Aorta (tissue), 5 donors: ENCODE measurements around the gene ATG16L1. TPM values are rescaled to one million over a fixed set of nuclear protein-coding genes. Genes with fewer than 3 reads are reported as not detected.

Source experiments
- ATAC-seq: fragments of 200-7000 bp; cut with Tn5 transposase; one replicate; pipeline ENCODE4 v1.9.1; 2022; ENCODE audit warnings: moderate library complexity; ENCODE audit not compliant: low FRiP score
- DNase-seq, 2 donors: peaks; one replicate each; pipeline ENCODE4 v3.0.0-alpha.2; 2020
- H3K27ac ChIP-seq, 2 donors: one replicate each; pipeline ENCODE4 v1.5.1; 2013; ENCODE audit warnings: low read length in 2 of 2, mild to moderate bottlenecking in 2 of 2, moderate library complexity in 2 of 2, control low read depth in 1 of 2, inconsistent platforms in 1 of 2, low read depth in 1 of 2
- H3K27me3 ChIP-seq, 2 donors: one replicate each; pipeline ENCODE4 v1.6.1; 2013; ENCODE audit warnings: control low read depth in 1 of 2, low read length in 1 of 2, mild to moderate bottlenecking in 1 of 2, moderate library complexity in 1 of 2; ENCODE audit not compliant: insufficient read depth in 2 of 2, control insufficient read depth in 1 of 2
- H3K36me3 ChIP-seq, 2 donors: one replicate each; pipeline ENCODE4 v1.6.1; 2013; ENCODE audit warnings: control low read depth in 1 of 2, low read length in 1 of 2, mild to moderate bottlenecking in 1 of 2; ENCODE audit not compliant: insufficient read depth in 2 of 2, control insufficient read depth in 1 of 2
- H3K4me1 ChIP-seq, 2 donors: one replicate each; pipeline ENCODE4 v1.6.1; 2013; ENCODE audit warnings: low read length in 2 of 2, control low read depth in 1 of 2, mild to moderate bottlenecking in 1 of 2, moderate library complexity in 1 of 2; ENCODE audit not compliant: insufficient read depth in 2 of 2, control insufficient read depth in 1 of 2
- H3K4me3 ChIP-seq, 2 donors: one replicate each; pipeline ENCODE4 v1.5.1; 2013; ENCODE audit warnings: low read length in 2 of 2, control low read depth in 1 of 2, mild to moderate bottlenecking in 1 of 2
- H3K9me3 ChIP-seq: one replicate; pipeline ENCODE4 v1.6.1; 2013; ENCODE audit warnings: mild to moderate bottlenecking, low read length; ENCODE audit not compliant: control insufficient read depth
- WGBS, 2 donors: extraction: QIAGEN DNeasy Blood & Tissue Kit; methylation state at CpG; one replicate each; pipeline ENCODE4 v1.1.7; 2013; 5-methylcytosine and 5-hydroxymethylcytosine counted together
- intact Hi-C, 2 donors: fragments of 100-400 bp; cut with DNase I; formaldehyde crosslinking; loops; one replicate each; pipeline versions ENCODE4 v1.14.2 to v1.15.0; 2022
- polyA plus RNA-seq, 2 donors: library from polyadenylated mRNA; stranded (reverse); fragments of 200-250 nt; gene quantifications; one replicate each; pipeline ENCODE4 v1.2.3, GENCODE V29; 2013
- total RNA-seq, 2 donors: library from RNA; stranded (reverse); fragmentation: NEBNext Ultra II Directional; extraction: Animal tissue kit (Norgen Biotek cat#: 25700); gene quantifications; one replicate each; pipeline ENCODE4 v1.2.1, GENCODE V29; 2021
- donor health status: healthy with polysubstance abuse.
- donor health status: Bipolar disorder and iron deficiency.
- donor health status: DM: no; HTN: no; CAD: no.
- donor health status: DM: no; HTN: no; CAD: no.
- donor health status: DM: yes; HTN: yes; CAD: no.

Gene ATG16L1
- total and polyA plus RNA-seq, 4 donors: 6.4 to 30.1 (median 17.1) TPM

- H3K27ac ChIP-seq: no peak overlapping the region
- H3K9me3 ChIP-seq: no peaks in the 10 kb centered on the region
- H3K4me1 ChIP-seq: no peaks in the 10 kb centered on the region
- WGBS, 2 donors: 93 to 95% methylated on average over 17 of the region's 17 CpGs
- intact Hi-C loops: no loop called here
- H3K4me3 ChIP-seq: no peak overlapping the region
- DNase-seq (no peak), ATAC-seq (no peak)
- no peaks in the 10 kb centered on the region for H3K27me3 ChIP-seq
- no peaks in the 10 kb centered on the region for H3K36me3 ChIP-seq
These were observed 69.0 kb downstream of the ATG16L1 start for GRCh38 chr2:233320470-233320869.

- H3K4me1 ChIP-seq: no peaks in the 10 kb centered on the region
- no peaks in the 10 kb centered on the region for H3K27me3 ChIP-seq
- ATAC-seq (no peak), DNase-seq (no peak)
- no peak overlapping the region for H3K4me3 ChIP-seq
- no peaks in the 10 kb centered on the region for H3K36me3 ChIP-seq
- 62 to 69% methylated on average over 6 of the region's 6 CpGs for WGBS, 2 donors
- H3K9me3 ChIP-seq: no peaks in the 10 kb centered on the region
- H3K27ac ChIP-seq: no peak overlapping the region
- intact Hi-C loops: no loop called here
These were observed 69.7 kb downstream of the ATG16L1 start for GRCh38 chr2:233321166-233321565.

- 88 to 91% methylated on average over 8 of the region's 8 CpGs for WGBS, 2 donors
- intact Hi-C loops: no loop called here
These were observed 72.4 kb downstream of the ATG16L1 start for GRCh38 chr2:233323851-233324250.

GRCh38 chr2:233325256-233325655 lies 73.8 kb downstream of the ATG16L1 start:
- Histone ChIP-seq H3K36me3 (no peaks in the 10 kb centered on the region), H3K9me3 (no peaks in the 10 kb centered on the region), H3K27me3 (no peaks in the 10 kb centered on the region), H3K27ac (no peak overlapping the region), H3K4me3 (no peak overlapping the region), H3K4me1 (no peaks in the 10 kb centered on the region)
- no peak for DNase-seq
- intact Hi-C loops: no loop called here
- no peak for ATAC-seq
- WGBS, 2 donors: 74 to 80% methylated on average over 4 of the region's 4 CpGs

More at GRCh38 chr2:233323851-233324250, 72.4 kb downstream of the ATG16L1 start:
- Histone ChIP-seq H3K27me3 (no peaks in the 10 kb centered on the region), H3K9me3 (no peaks in the 10 kb centered on the region), H3K4me3 (no peak overlapping the region), H3K36me3 (no peaks in the 10 kb centered on the region), H3K27ac (no peak overlapping the region), H3K4me1 (no peaks in the 10 kb centered on the region)
- DNase-seq (no peak), ATAC-seq (no peak)

- ATAC-seq (no peak), DNase-seq (no peak)
- Histone ChIP-seq H3K4me1 (no peaks in the 10 kb centered on the region), H3K4me3 (no peak overlapping the region), H3K9me3 (no peaks in the 10 kb centered on the region), H3K27ac (no peak overlapping the region), H3K36me3 (no peaks in the 10 kb centered on the region), H3K27me3 (no peaks in the 10 kb centered on the region)
- intact Hi-C loops: no loop called here
- 77 to 79% methylated on average over 10 of the region's 10 CpGs for WGBS, 2 donors
These were observed 74.3 kb downstream of the ATG16L1 start for GRCh38 chr2:233325814-233326213.

- H3K36me3 ChIP-seq: no peaks in the 10 kb centered on the region
- no peak for ATAC-seq
- no peak overlapping the region for H3K4me3 ChIP-seq
- H3K27ac ChIP-seq: no peak overlapping the region
- no peaks in the 10 kb centered on the region for H3K27me3 ChIP-seq
- H3K9me3 ChIP-seq: no peaks in the 10 kb centered on the region
- intact Hi-C loops: no loop called here
- 87 to 89% methylated on average over 8 of the region's 8 CpGs for WGBS, 2 donors
- DNase-seq: no peak
- no peaks in the 10 kb centered on the region for H3K4me1 ChIP-seq
These were observed 75.0 kb downstream of the ATG16L1 start for GRCh38 chr2:233326500-233326899.

- Histone ChIP-seq H3K4me3 (no peak overlapping the region), H3K9me3 (no peaks in the 10 kb centered on the region), H3K27ac (no peak overlapping the region), H3K36me3 (no peaks in the 10 kb centered on the region), H3K4me1 (no peaks in the 10 kb centered on the region), H3K27me3 (no peaks in the 10 kb centered on the region)
- intact Hi-C loops: no loop called here
- DNase-seq (no peak), ATAC-seq (no peak)
- 75 to 79% methylated on average over 4 of the region's 4 CpGs for WGBS, 2 donors
These were observed 77.4 kb downstream of the ATG16L1 start for GRCh38 chr2:233328922-233329321.

GRCh38 chr2:233329489-233330135 lies 78.1 kb downstream of the ATG16L1 start:
- no peaks in the 10 kb centered on the region for H3K9me3 ChIP-seq
- H3K27me3 ChIP-seq: no peaks in the 10 kb centered on the region
- ATAC-seq (no peak), DNase-seq (no peak)
- 74 to 83% methylated on average over 7 of the region's 7 CpGs for WGBS, 2 donors
- intact Hi-C loops: no loop called here
- no peaks in the 10 kb centered on the region for H3K36me3 ChIP-seq
- H3K4me1 ChIP-seq: no peaks in the 10 kb centered on the region
- no peak overlapping the region for H3K4me3 ChIP-seq
- H3K27ac ChIP-seq: no peak overlapping the region

- Histone ChIP-seq H3K4me3 (no peak overlapping the region), H3K36me3 (no peaks in the 10 kb centered on the region), H3K9me3 (no peaks in the 10 kb centered on the region), H3K27me3 (no peaks in the 10 kb centered on the region), H3K27ac (no peak overlapping the region), H3K4me1 (no peaks in the 10 kb centered on the region)
- intact Hi-C loops: no loop called here
- peak in 1 of 2 donors; percentile 86 for DNase-seq
- ATAC-seq: peak; percentile 73
- 87% methylated on average over 15 of the region's 15 CpGs for WGBS, 2 donors
These were observed 80.1 kb downstream of the ATG16L1 start for GRCh38 chr2:233331536-233331935.
